HepG2 (cell line): ENCODE results near the gene RRP9. TPM values are rescaled to one million over a fixed set of nuclear protein-coding genes. Genes with fewer than 3 reads are reported as not detected.
A peak's percentile ranks its signal among the peaks of the same experiment; 100 is the strongest.

Experiments used
- CAMTA2 ChIP-seq: sonication (generic); formaldehyde crosslinking; IDR thresholded peaks from 2 replicates; pipeline ENCODE4 v1.4.0; 2020; ENCODE audit warnings: mild to moderate bottlenecking, missing genetic modification reagents, borderline replicate concordance
- ELF3 ChIP-seq: IDR thresholded peaks from 2 replicates; pipeline ENCODE4 v1.6.1; 2016; ENCODE audit warnings: missing genetic modification reagents, missing compliant biosample characterization
- FOXP1 ChIP-seq, 2 experiments: fragments of 450-650 bp in 1 of 2; IDR thresholded peaks; 2 replicates each; pipeline ENCODE4 v1.6.1; 2017 to 2018; ENCODE audit warnings: antibody characterized with exemption in 1 of 2
- KLF12 ChIP-seq: sonication (generic); formaldehyde crosslinking; IDR thresholded peaks from 2 replicates; pipeline ENCODE4 v1.4.0; 2020; ENCODE audit warnings: missing genetic modification reagents, borderline replicate concordance
- RCOR2 ChIP-seq: IDR thresholded peaks from 2 replicates; pipeline ENCODE4 v1.6.1; 2016; ENCODE audit warnings: missing biosample characterization, missing genetic modification reagents
- USF2 ChIP-seq, 2 experiments: sonication (generic) in 1 of 2; formaldehyde crosslinking in 1 of 2; IDR thresholded peaks; 2 replicates each; pipeline versions ENCODE4 v1.5.1 to v1.6.1; 2011 to 2020; ENCODE audit warnings: borderline replicate concordance in 1 of 2, low read depth in 1 of 2, low read length in 1 of 2, mild to moderate bottlenecking in 1 of 2, missing genetic modification reagents in 1 of 2, moderate library complexity in 1 of 2
- XBP1 ChIP-seq: sonication (generic); formaldehyde crosslinking; IDR thresholded peaks from 2 replicates; pipeline ENCODE4 v1.5.0; 2020; ENCODE audit warnings: missing genetic modification reagents
- ZMYM2 ChIP-seq: sonication (generic); formaldehyde crosslinking; IDR thresholded peaks from 2 replicates; pipeline ENCODE4 v1.8.0; 2022; ENCODE audit warnings: mild to moderate bottlenecking, missing genetic modification reagents
- ZNF34 ChIP-seq: sonication (generic); formaldehyde crosslinking; IDR thresholded peaks from 2 replicates; pipeline ENCODE4 v1.4.0; 2020; ENCODE audit warnings: mild to moderate bottlenecking, missing genetic modification reagents, borderline replicate concordance
- ZNF530 ChIP-seq: sonication (generic); formaldehyde crosslinking; IDR thresholded peaks from 2 replicates; pipeline ENCODE4 v1.5.0; 2020; ENCODE audit warnings: low read depth, mild to moderate bottlenecking, missing genetic modification reagents
- ZNF616 ChIP-seq: sonication (generic); formaldehyde crosslinking; IDR thresholded peaks from 2 replicates; pipeline ENCODE4 v1.5.0; 2020; ENCODE audit warnings: low read depth, mild to moderate bottlenecking, missing genetic modification reagents
- ZNF782 ChIP-seq: sonication (generic); formaldehyde crosslinking; IDR thresholded peaks from 2 replicates; pipeline ENCODE4 v1.4.0; 2020; ENCODE audit warnings: missing genetic modification reagents, mild to moderate bottlenecking, borderline replicate concordance
- ZNF790 ChIP-seq: sonication (generic); formaldehyde crosslinking; IDR thresholded peaks from 2 replicates; pipeline ENCODE4 v1.8.0; 2022; ENCODE audit warnings: missing genetic modification reagents, mild to moderate bottlenecking, borderline replicate concordance
- polyA plus RNA-seq, 8 experiments: library from polyadenylated mRNA; depleted of rRNA in 3 of 8; stranded (reverse) in 7 of 8; unstranded in 1 of 8; fragments of >200 nt; fragmentation: Illumina TruSeq in 4 of 8; extraction: Trizol in 4 of 8; gene quantifications; 2 replicates each; pipeline versions ENCODE4 v1.2.1 to v1.2.3, GENCODE V29; 2011 to 2016; ENCODE audit warnings: low read depth in 4 of 8, missing spikeins in 1 of 8, mixed read lengths in 1 of 8; ENCODE audit not compliant: insufficient read depth in 1 of 8
- total RNA-seq, 5 experiments: library from RNA; depleted of rRNA; stranded (reverse); fragments of >200 nt; fragmentation: Illumina TruSeq; extraction: Trizol; gene quantifications; 2 replicates each; pipeline ENCODE4 v1.2.3, GENCODE V29; 2016; ENCODE audit warnings: low read depth in 1 of 5
- TF ChIP-seq, protein P1 (sequence below): sonication (generic); formaldehyde crosslinking; IDR thresholded peaks from 2 replicates; pipeline ENCODE4 v1.5.1; 2020; ENCODE audit warnings: missing genetic modification reagents, mild to moderate bottlenecking, borderline replicate concordance
- TF ChIP-seq, protein P2 (sequence below): sonication (generic); formaldehyde crosslinking; conservative IDR thresholded peaks from 2 replicates; pipeline ENCODE4 v1.4.0; 2020; ENCODE audit warnings: missing genetic modification reagents
- TF ChIP-seq, protein P3 (sequence below): sonication (generic); formaldehyde crosslinking; IDR thresholded peaks from 2 replicates; pipeline ENCODE4 v1.5.1; 2020; ENCODE audit warnings: mild to moderate bottlenecking, missing genetic modification reagents, moderate library complexity
- TF ChIP-seq, protein P4 (sequence below): sonication (generic); formaldehyde crosslinking; IDR thresholded peaks from 2 replicates; pipeline ENCODE4 v1.5.1; 2020; ENCODE audit warnings: missing genetic modification reagents, mild to moderate bottlenecking, borderline replicate concordance

RRP9 gene
- total and polyA plus RNA-seq, 2 of the 13 experiments (the other 11 are each of a cell fraction or from before 2014, with no cell fraction given): 14.8 to 44.0 TPM

GRCh38 chr3:51941798-51942602 lies at the start of gene RRP9, which contains the start of gene PARP3 (continued):
- TF ChIP-seq USF2 (IDR thresholded peaks at IDR 0.05; ENCODE audit: low read depth, low read length) (no peak), USF2 (CRISPR knock-in tag; IDR thresholded peaks at IDR 0.05; ENCODE audit: borderline replicate concordance) (peak; percentile 68; the same call in 1 of the 2 replicates), ZNF530 (CRISPR knock-in tag) (no peak), ZNF782 (CRISPR knock-in tag) (peak; percentile 89), ELF3 (CRISPR knock-in tag) (peak; percentile 85), ZNF34 (no peak), FOXP1 (IDR thresholded peaks at IDR 0.05) (no peak), FOXP1 (CRISPR knock-in tag; IDR thresholded peaks at IDR 0.05) (no peak), KLF12 (peak; percentile 39; the same call in 1 of the 2 replicates), ZNF616 (no peak; the same call in 1 of the 2 replicates), ZMYM2 (CRISPR knock-in tag) (no peak), RCOR2 (CRISPR knock-in tag) (peak; percentile 64; the same call in 1 of the 2 replicates), XBP1 (no peak), ZNF790 (0 out of 2 replicates have a peak, but pooled peaks have one; percentile 51), CAMTA2 (0 out of 2 replicates have a peak, but pooled peaks have one; percentile 60)
- TF ChIP-seq, protein P1, sequence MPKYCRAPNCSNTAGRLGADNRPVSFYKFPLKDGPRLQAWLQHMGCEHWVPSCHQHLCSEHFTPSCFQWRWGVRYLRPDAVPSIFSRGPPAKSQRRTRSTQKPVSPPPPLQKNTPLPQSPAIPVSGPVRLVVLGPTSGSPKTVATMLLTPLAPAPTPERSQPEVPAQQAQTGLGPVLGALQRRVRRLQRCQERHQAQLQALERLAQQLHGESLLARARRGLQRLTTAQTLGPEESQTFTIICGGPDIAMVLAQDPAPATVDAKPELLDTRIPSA (CRISPR knock-in tag): no peak
- TF ChIP-seq, protein P2, sequence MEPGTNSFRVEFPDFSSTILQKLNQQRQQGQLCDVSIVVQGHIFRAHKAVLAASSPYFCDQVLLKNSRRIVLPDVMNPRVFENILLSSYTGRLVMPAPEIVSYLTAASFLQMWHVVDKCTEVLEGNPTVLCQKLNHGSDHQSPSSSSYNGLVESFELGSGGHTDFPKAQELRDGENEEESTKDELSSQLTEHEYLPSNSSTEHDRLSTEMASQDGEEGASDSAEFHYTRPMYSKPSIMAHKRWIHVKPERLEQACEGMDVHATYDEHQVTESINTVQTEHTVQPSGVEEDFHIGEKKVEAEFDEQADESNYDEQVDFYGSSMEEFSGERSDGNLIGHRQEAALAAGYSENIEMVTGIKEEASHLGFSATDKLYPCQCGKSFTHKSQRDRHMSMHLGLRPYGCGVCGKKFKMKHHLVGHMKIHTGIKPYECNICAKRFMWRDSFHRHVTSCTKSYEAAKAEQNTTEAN (CRISPR knock-in tag): peak; percentile 41; the same call in 1 of the 2 replicates
- TF ChIP-seq, protein P3, sequence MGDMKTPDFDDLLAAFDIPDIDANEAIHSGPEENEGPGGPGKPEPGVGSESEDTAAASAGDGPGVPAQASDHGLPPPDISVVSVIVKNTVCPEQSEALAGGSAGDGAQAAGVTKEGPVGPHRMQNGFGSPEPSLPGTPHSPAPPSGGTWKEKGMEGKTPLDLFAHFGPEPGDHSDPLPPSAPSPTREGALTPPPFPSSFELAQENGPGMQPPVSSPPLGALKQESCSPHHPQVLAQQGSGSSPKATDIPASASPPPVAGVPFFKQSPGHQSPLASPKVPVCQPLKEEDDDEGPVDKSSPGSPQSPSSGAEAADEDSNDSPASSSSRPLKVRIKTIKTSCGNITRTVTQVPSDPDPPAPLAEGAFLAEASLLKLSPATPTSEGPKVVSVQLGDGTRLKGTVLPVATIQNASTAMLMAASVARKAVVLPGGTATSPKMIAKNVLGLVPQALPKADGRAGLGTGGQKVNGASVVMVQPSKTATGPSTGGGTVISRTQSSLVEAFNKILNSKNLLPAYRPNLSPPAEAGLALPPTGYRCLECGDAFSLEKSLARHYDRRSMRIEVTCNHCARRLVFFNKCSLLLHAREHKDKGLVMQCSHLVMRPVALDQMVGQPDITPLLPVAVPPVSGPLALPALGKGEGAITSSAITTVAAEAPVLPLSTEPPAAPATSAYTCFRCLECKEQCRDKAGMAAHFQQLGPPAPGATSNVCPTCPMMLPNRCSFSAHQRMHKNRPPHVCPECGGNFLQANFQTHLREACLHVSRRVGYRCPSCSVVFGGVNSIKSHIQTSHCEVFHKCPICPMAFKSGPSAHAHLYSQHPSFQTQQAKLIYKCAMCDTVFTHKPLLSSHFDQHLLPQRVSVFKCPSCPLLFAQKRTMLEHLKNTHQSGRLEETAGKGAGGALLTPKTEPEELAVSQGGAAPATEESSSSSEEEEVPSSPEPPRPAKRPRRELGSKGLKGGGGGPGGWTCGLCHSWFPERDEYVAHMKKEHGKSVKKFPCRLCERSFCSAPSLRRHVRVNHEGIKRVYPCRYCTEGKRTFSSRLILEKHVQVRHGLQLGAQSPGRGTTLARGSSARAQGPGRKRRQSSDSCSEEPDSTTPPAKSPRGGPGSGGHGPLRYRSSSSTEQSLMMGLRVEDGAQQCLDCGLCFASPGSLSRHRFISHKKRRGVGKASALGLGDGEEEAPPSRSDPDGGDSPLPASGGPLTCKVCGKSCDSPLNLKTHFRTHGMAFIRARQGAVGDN (CRISPR knock-in tag): peak; percentile 97
- TF ChIP-seq, protein P4, sequence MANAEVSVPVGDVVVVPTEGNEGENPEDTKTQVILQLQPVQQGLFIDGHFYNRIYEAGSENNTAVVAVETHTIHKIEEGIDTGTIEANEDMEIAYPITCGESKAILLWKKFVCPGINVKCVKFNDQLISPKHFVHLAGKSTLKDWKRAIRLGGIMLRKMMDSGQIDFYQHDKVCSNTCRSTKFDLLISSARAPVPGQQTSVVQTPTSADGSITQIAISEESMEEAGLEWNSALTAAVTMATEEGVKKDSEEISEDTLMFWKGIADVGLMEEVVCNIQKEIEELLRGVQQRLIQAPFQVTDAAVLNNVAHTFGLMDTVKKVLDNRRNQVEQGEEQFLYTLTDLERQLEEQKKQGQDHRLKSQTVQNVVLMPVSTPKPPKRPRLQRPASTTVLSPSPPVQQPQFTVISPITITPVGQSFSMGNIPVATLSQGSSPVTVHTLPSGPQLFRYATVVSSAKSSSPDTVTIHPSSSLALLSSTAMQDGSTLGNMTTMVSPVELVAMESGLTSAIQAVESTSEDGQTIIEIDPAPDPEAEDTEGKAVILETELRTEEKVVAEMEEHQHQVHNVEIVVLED (CRISPR knock-in tag): peak; percentile 79; the same call in 1 of the 2 replicates
